ENCODE data around the gene KRTAP5-8.
"Not testable (repeated sequence)": the region's sequence is repeated elsewhere in the genome, so short reads cannot be mapped to it uniquely, and the experiment has no call there.

The KRTAP5-8 gene

GRCh38 chr11:71568704-71569349 is 31.0 kb downstream of the KRTAP5-8 start:
- in situ Hi-C loops (cut with MboI; ENCODE audit: low sequenced_read_pairs) = no loop called here

GRCh38 chr11:71571101-71571850 is 33.5 kb downstream of the KRTAP5-8 start:
- in situ Hi-C loops (cut with MboI; ENCODE audit: low sequenced_read_pairs) = not testable (repeated sequence)

- in situ Hi-C loops (cut with MboI; ENCODE audit: low sequenced_read_pairs) = no loop called here
These were observed 35.0 kb downstream of the KRTAP5-8 start for GRCh38 chr11:71572811-71573210.

- in situ Hi-C loops (cut with MboI; ENCODE audit: low sequenced_read_pairs) = no loop called here
These were observed 36.6 kb downstream of the KRTAP5-8 start for GRCh38 chr11:71574418-71574817.

GRCh38 chr11:71575723-71576424 is 38.0 kb downstream of the KRTAP5-8 start:
- in situ Hi-C loops (cut with MboI; ENCODE audit: low sequenced_read_pairs) = no loop called here

GRCh38 chr11:71576688-71577465 is 39.1 kb downstream of the KRTAP5-8 start:
- in situ Hi-C loops (cut with MboI; ENCODE audit: low sequenced_read_pairs) = not testable (repeated sequence)

GRCh38 chr11:71577469-71578004 is 39.7 kb downstream of the KRTAP5-8 start:
- in situ Hi-C loops (cut with MboI; ENCODE audit: low sequenced_read_pairs) = no loop called here

- in situ Hi-C loops (cut with MboI; ENCODE audit: low sequenced_read_pairs) = not testable (repeated sequence)
These were observed 41.7 kb downstream of the KRTAP5-8 start for GRCh38 chr11:71579513-71579912.

- in situ Hi-C loops (cut with MboI; ENCODE audit: low sequenced_read_pairs) = no loop called here
These were observed 42.5 kb downstream of the KRTAP5-8 start for GRCh38 chr11:71580057-71581003.

- in situ Hi-C loops (cut with MboI; ENCODE audit: low sequenced_read_pairs) = no loop called here
These were observed 44.0 kb downstream of the KRTAP5-8 start for GRCh38 chr11:71581826-71582225.

- in situ Hi-C loops (cut with MboI; ENCODE audit: low sequenced_read_pairs) = no loop called here
These were observed 44.6 kb downstream of the KRTAP5-8 start, which contains the start of gene KRTAP5-11 for GRCh38 chr11:71582309-71582895. KRTAP5-11 (minus strand) TSS chr11:71582875; CDS start chr11:71582837, 38 bp downstream.

GRCh38 chr11:71582969-71583368 is 45.1 kb downstream of the KRTAP5-8 start:
- in situ Hi-C loops (cut with MboI; ENCODE audit: low sequenced_read_pairs) = not testable (repeated sequence)

GRCh38 chr11:71585673-71586072 is 47.8 kb downstream of the KRTAP5-8 start:
- in situ Hi-C loops (cut with MboI; ENCODE audit: low sequenced_read_pairs) = not testable (repeated sequence)

- in situ Hi-C loops (cut with MboI; ENCODE audit: low sequenced_read_pairs) = not testable (repeated sequence)
These were observed 50.5 kb downstream of the KRTAP5-8 start for GRCh38 chr11:71588314-71588713.

Data from hTERT RPE-1 (cell line).